Activated CD8-positive, alpha-beta T cell treated with anti-CD3 and anti-CD28 coated beads for 36 hours (primary cell): ENCODE results near the gene ARMC9. TPM values are rescaled to one million over a fixed set of nuclear protein-coding genes. Genes with fewer than 3 reads are reported as not detected.

Experiments used
- ATAC-seq: fragments of 200-7000 bp; cut with Tn5 transposase; one replicate; pipeline ENCODE4 v1.10.0; 2021; ENCODE audit warnings: mild to moderate bottlenecking, moderate library complexity
- CTCF ChIA-PET: fragments of 350-600 bp; sonication (Branson Sonifier 250); formaldehyde crosslinking; loops from one replicate; lab custom pipeline; 2021; ENCODE audit warnings: antibody characterized with exemption; lab: Charles Lee
- POLR2A ChIA-PET: fragments of 350-600 bp; sonication (Branson Sonifier 250); formaldehyde crosslinking; loops from one replicate; lab custom pipeline; 2021; ENCODE audit warnings: antibody characterized with exemption; lab: Charles Lee
- DNase-seq: peaks from one replicate; pipeline ENCODE4 v3.0.0-alpha.2; 2020
- H3K27ac Mint-ChIP-seq: one replicate; pipeline ENCODE4 v1.8.0; 2021; ENCODE audit warnings: mild to moderate bottlenecking, mixed read lengths
- H3K27me3 Mint-ChIP-seq: one replicate; pipeline ENCODE4 v1.8.0; 2021; ENCODE audit warnings: mixed read lengths
- H3K36me3 Mint-ChIP-seq: one replicate; pipeline ENCODE4 v1.8.0; 2021; ENCODE audit warnings: low read depth, mixed read lengths
- H3K4me1 Mint-ChIP-seq: one replicate; pipeline ENCODE4 v1.8.0; 2021; ENCODE audit warnings: low read depth, mixed read lengths
- H3K4me3 Mint-ChIP-seq: one replicate; pipeline ENCODE4 v1.8.0; 2021; ENCODE audit warnings: mild to moderate bottlenecking, moderate library complexity, mixed read lengths
- H3K9me3 Mint-ChIP-seq: one replicate; pipeline ENCODE4 v1.8.0; 2021; ENCODE audit warnings: mixed read lengths
- CTCF ChIP-seq: fragments of 200-600 bp; IDR thresholded peaks from one replicate; pipeline ENCODE4 v1.8.0; 2022; ENCODE audit warnings: antibody characterized with exemption, mild to moderate bottlenecking
- intact Hi-C: fragments of 100-400 bp; cut with micrococcal nuclease; formaldehyde crosslinking; loops from one replicate; pipeline ENCODE4 v1.10.0; 2022
- total RNA-seq, 2 experiments: library from RNA; stranded (reverse); gene quantifications; one replicate each; pipeline ENCODE4 v1.2.3, GENCODE V29; 2021

Gene ARMC9
- total RNA-seq, 2 experiments from 2014 or later: 2.0 to 2.2 TPM

- no peak for ATAC-seq
- H3K27ac Mint-ChIP-seq: no peak overlapping the region
These were observed 187.0 kb downstream of the ARMC9 start for GRCh38 chr2:231385429-231385828.

GRCh38 chr2:231386446-231386845 is 188.0 kb downstream of the ARMC9 start:
- ChIA-PET CTCF (interaction anchor here (1.4 kb wide), 1 partner anchor 159 kb away, joined by 5 read pairs; no protein-coding TSS in a partner anchor), POLR2A (no interaction called here)
- Mint-ChIP-seq H3K27ac (no peak overlapping the region), H3K4me3 (no peak overlapping the region), H3K36me3 (no peaks in the 10 kb centered on the region), H3K4me1 (no peaks in the 10 kb centered on the region), H3K27me3 (no peaks in the 10 kb centered on the region), H3K9me3 (peaks cover 7% of the 10 kb centered on the region)
- intact Hi-C loops: no loop called here
- ATAC-seq: no peak
- no peak for DNase-seq
- TF ChIP-seq CTCF: no peak

More at GRCh38 chr2:231385429-231385828, 187.0 kb downstream of the ARMC9 start:
- TF ChIP-seq CTCF: no peak
- no peaks in the 10 kb centered on the region for H3K4me1 Mint-ChIP-seq
- CTCF ChIA-PET: interaction anchor here (1.4 kb wide), 1 partner anchor 158 kb away, joined by 5 read pairs; no protein-coding TSS in a partner anchor
- DNase-seq: no peak
- no peaks in the 10 kb centered on the region for H3K36me3 Mint-ChIP-seq
- no peak overlapping the region for H3K4me3 Mint-ChIP-seq
- POLR2A ChIA-PET: no interaction called here
- H3K27me3 Mint-ChIP-seq: no peaks in the 10 kb centered on the region
- intact Hi-C loops: no loop called here
- peaks cover 7% of the 10 kb centered on the region for H3K9me3 Mint-ChIP-seq

GRCh38 chr2:231387904-231388724 is 189.7 kb downstream of the ARMC9 start:
- H3K4me3 Mint-ChIP-seq: no peak overlapping the region
- ChIA-PET CTCF (no interaction called here), POLR2A (interaction anchor here (1.0 kb wide), 1 partner anchor 25 kb away, joined by 3 read pairs; no protein-coding TSS in a partner anchor)
- no peaks in the 10 kb centered on the region for H3K36me3 Mint-ChIP-seq
- peaks cover 2% of the 10 kb centered on the region for H3K4me1 Mint-ChIP-seq
- DNase-seq (no peak), ATAC-seq (no peak)
- H3K27me3 Mint-ChIP-seq: no peaks in the 10 kb centered on the region
- peaks cover 7% of the 10 kb centered on the region for H3K9me3 Mint-ChIP-seq
- no peak for TF ChIP-seq CTCF
- intact Hi-C loops: no loop called here
- no peak overlapping the region for H3K27ac Mint-ChIP-seq

GRCh38 chr2:231388725-231389346 is 190.4 kb downstream of the ARMC9 start:
- no peak for ATAC-seq
- no peak for TF ChIP-seq CTCF
- H3K4me3 Mint-ChIP-seq: no peak overlapping the region
- ChIA-PET CTCF (interaction anchor here (1.0 kb wide), 1 partner anchor 17 kb away, joined by 4 read pairs; no protein-coding TSS in a partner anchor), POLR2A (interaction anchor here (1.0 kb wide), 1 partner anchor 24 kb away, joined by 3 read pairs; no protein-coding TSS in a partner anchor)
- H3K27me3 Mint-ChIP-seq: peaks cover 2% of the 10 kb centered on the region
- intact Hi-C loops: no loop called here
- H3K4me1 Mint-ChIP-seq: peaks cover 9% of the 10 kb centered on the region
- H3K27ac Mint-ChIP-seq: no peak overlapping the region
- no peak for DNase-seq
- H3K36me3 Mint-ChIP-seq: no peaks in the 10 kb centered on the region
- peaks cover 7% of the 10 kb centered on the region for H3K9me3 Mint-ChIP-seq

- ChIA-PET CTCF (no interaction called here), POLR2A (no interaction called here)
- H3K36me3 Mint-ChIP-seq: no peaks in the 10 kb centered on the region
- H3K27me3 Mint-ChIP-seq: peaks cover 13% of the 10 kb centered on the region
- no peaks in the 10 kb centered on the region for H3K9me3 Mint-ChIP-seq
- no peak overlapping the region for H3K27ac Mint-ChIP-seq
- ATAC-seq (no peak), DNase-seq (no peak)
- intact Hi-C loops: no loop called here
- H3K4me3 Mint-ChIP-seq: no peak overlapping the region
- H3K4me1 Mint-ChIP-seq: peaks cover 17% of the 10 kb centered on the region
- TF ChIP-seq CTCF: no peak
These were observed 192.2 kb downstream of the ARMC9 start for GRCh38 chr2:231390667-231391066.
